ENCODE measurements around the gene MNAT1. TPM values are rescaled to one million over a fixed set of nuclear protein-coding genes. Genes with fewer than 3 reads are reported as not detected.

MNAT1 gene
- total and polyA plus RNA-seq, 2 experiments from 2014 or later = 34.4 to 60.9 TPM

DNA sequence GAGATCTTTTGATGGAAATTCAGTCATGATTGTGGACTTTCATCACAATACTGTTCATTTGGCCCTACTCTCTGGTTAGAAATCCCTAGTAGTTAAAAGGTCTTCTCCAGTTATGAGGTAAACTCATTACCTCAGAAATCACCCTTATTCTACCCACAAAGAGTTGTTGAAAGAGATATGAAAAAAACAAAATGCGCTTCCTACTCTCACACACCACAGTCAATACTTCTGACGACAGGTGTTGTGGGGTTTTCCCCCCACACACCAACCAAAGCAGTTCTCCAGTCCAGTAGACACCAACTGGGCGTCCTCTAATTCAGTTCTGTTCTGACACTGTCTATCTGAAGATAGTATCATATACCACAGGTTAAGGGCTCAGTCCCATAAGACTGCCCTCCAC, 191.4 kb downstream of the MNAT1 start:
- peaks cover 3% of the 10 kb centered on the region for H3K9me2 ChIP-seq (replicated peaks; ENCODE audit: insufficient read depth)
- 96% methylated on average over 3 of the region's 3 CpGs for WGBS (ENCODE audit: low lambda C conversion rate, missing lambda C conversion rate)

DNA sequence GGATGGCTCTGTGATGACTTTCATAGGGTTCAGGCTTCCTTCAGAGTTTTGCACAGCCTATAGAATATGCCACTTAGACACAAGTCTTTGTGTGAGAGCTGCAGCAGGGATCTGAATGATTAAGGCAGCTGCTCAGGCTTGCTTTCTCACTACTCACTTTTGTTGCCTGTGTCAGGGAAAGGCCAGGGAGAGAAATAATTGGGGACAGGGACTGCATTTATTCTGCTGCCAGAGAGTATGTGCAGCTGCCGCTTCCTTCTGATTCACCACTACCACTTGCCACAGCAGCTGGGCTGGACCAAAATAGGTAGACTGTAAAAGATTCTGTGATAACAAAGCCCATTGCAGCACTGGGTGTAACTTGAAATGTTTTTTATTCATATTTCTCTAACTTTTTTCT, 196.7 kb downstream of the MNAT1 start:
- H3K9me3 ChIP-seq (ENCODE audit: low read depth) = no peaks in the 10 kb centered on the region
- DNase-seq (ENCODE audit: low spot score) = no peak
- H3K9me2 ChIP-seq (replicated peaks; ENCODE audit: insufficient read depth) = peaks cover 3% of the 10 kb centered on the region
- H3K36me3 ChIP-seq (replicated peaks; ENCODE audit: insufficient read depth, low read depth) = no peaks in the 10 kb centered on the region
- peaks cover 8% of the 10 kb centered on the region for H3K4me1 ChIP-seq (ENCODE audit: insufficient read depth)
- H3K27ac ChIP-seq = no peak overlapping the region
- TF ChIP-seq, protein P1, sequence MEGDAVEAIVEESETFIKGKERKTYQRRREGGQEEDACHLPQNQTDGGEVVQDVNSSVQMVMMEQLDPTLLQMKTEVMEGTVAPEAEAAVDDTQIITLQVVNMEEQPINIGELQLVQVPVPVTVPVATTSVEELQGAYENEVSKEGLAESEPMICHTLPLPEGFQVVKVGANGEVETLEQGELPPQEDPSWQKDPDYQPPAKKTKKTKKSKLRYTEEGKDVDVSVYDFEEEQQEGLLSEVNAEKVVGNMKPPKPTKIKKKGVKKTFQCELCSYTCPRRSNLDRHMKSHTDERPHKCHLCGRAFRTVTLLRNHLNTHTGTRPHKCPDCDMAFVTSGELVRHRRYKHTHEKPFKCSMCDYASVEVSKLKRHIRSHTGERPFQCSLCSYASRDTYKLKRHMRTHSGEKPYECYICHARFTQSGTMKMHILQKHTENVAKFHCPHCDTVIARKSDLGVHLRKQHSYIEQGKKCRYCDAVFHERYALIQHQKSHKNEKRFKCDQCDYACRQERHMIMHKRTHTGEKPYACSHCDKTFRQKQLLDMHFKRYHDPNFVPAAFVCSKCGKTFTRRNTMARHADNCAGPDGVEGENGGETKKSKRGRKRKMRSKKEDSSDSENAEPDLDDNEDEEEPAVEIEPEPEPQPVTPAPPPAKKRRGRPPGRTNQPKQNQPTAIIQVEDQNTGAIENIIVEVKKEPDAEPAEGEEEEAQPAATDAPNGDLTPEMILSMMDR (IDR thresholded peaks at IDR 0.05; ENCODE audit: poor library complexity) = no peak
- TF ChIP-seq EZH2phosphoT487 (IDR thresholded peaks at IDR 0.05; ENCODE audit: low read depth, severe bottlenecking, unreplicated experiment) (no peak), EZH2 (IDR thresholded peaks at IDR 0.05; ENCODE audit: borderline replicate concordance) (no peak)
- no peak overlapping the region for H3K4me2 ChIP-seq
- no peaks in the 10 kb centered on the region for H3K79me2 ChIP-seq
- no peak overlapping the region for H2AFZ ChIP-seq
- H4K20me1 ChIP-seq (ENCODE audit: insufficient read depth, poor library complexity, severe bottlenecking) = no peaks in the 10 kb centered on the region
- H3K27me3 ChIP-seq = no peaks in the 10 kb centered on the region
- no peak overlapping the region for H3K4me3 ChIP-seq
- WGBS (ENCODE audit: low lambda C conversion rate, missing lambda C conversion rate) = 95% methylated on average over 1 of the region's 1 CpG

More for the DNA sequence above, 191.4 kb downstream of the MNAT1 start:
- no peak overlapping the region for H2AFZ ChIP-seq
- no peaks in the 10 kb centered on the region for H3K36me3 ChIP-seq (replicated peaks; ENCODE audit: insufficient read depth, low read depth)
- TF ChIP-seq EZH2 (IDR thresholded peaks at IDR 0.05; ENCODE audit: borderline replicate concordance) = no peak
- TF ChIP-seq EZH2phosphoT487 (IDR thresholded peaks at IDR 0.05; ENCODE audit: low read depth, severe bottlenecking, unreplicated experiment) = no peak
- TF ChIP-seq, protein P1 (IDR thresholded peaks at IDR 0.05; ENCODE audit: poor library complexity) = no peak
- no peaks in the 10 kb centered on the region for H3K9me3 ChIP-seq (ENCODE audit: low read depth)
- no peak overlapping the region for H3K4me3 ChIP-seq
- H3K27ac ChIP-seq = no peak overlapping the region
- no peaks in the 10 kb centered on the region for H4K20me1 ChIP-seq (ENCODE audit: insufficient read depth, poor library complexity, severe bottlenecking)
- no peaks in the 10 kb centered on the region for H3K27me3 ChIP-seq
- no peak overlapping the region for H3K4me2 ChIP-seq
- no peak for DNase-seq (ENCODE audit: low spot score)
- H3K79me2 ChIP-seq = no peaks in the 10 kb centered on the region
- no peaks in the 10 kb centered on the region for H3K4me1 ChIP-seq (ENCODE audit: insufficient read depth)

DNA sequence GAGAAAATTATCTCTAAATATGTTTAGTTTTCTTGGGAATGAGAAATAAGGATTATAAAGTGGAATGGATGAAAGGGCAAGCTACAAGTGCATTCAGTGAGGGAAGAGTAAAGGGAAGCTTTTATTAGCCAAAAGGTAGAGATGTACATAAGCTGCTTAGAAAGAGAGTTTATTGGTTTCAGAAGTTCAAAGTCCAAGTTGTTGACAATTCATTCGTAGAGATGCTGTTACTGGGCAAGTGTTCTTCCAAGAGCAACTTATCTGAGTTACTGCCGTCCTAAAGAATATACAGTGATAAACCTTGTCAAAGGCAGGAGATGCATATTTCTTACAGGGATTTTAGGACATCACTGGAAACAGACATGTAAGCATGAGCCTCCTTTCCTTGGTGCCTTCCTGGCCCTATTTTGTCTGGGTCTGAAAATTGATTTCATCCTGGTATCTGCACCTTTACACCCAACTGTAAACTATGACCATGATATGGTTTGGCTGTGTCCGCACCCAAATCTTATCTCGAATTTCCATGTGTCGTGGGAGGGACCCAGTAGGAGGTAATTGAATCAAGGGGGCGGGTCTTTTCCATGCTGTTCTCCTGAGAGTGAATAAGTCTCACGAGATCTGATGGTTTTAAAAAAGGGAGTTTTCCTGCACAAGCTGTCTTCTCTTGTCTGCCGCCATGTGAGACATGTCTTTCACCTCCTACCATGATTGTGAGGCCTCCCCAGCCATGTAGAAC, 199.5 kb downstream of the MNAT1 start:
- no peaks in the 10 kb centered on the region for H4K20me1 ChIP-seq (ENCODE audit: insufficient read depth, poor library complexity, severe bottlenecking)
- WGBS (ENCODE audit: low lambda C conversion rate, missing lambda C conversion rate) = 67% methylated on average over 8 of the region's 8 CpGs
- no peaks in the 10 kb centered on the region for H3K79me2 ChIP-seq
- peak overlapping the region; percentile 44 for H3K27ac ChIP-seq
- DNase-seq (ENCODE audit: low spot score) = peak; percentile 42
- peak overlapping the region; percentile 10 for H3K4me2 ChIP-seq
- no peak overlapping the region for H2AFZ ChIP-seq
- no peaks in the 10 kb centered on the region for H3K9me2 ChIP-seq (replicated peaks; ENCODE audit: insufficient read depth)
- H3K4me1 ChIP-seq (ENCODE audit: insufficient read depth) = peaks cover 8% of the 10 kb centered on the region
- no peaks in the 10 kb centered on the region for H3K27me3 ChIP-seq
- TF ChIP-seq, protein P1 (IDR thresholded peaks at IDR 0.05; ENCODE audit: poor library complexity) = no peak
- TF ChIP-seq EZH2phosphoT487 (IDR thresholded peaks at IDR 0.05; ENCODE audit: low read depth, severe bottlenecking, unreplicated experiment) (no peak), EZH2 (IDR thresholded peaks at IDR 0.05; ENCODE audit: borderline replicate concordance) (no peak)
- H3K4me3 ChIP-seq = no peak overlapping the region
- H3K36me3 ChIP-seq (replicated peaks; ENCODE audit: insufficient read depth, low read depth) = no peaks in the 10 kb centered on the region
- H3K9me3 ChIP-seq (ENCODE audit: low read depth) = no peaks in the 10 kb centered on the region

Measured in hepatocyte (in vitro differentiated cells).